HCT116 (cell line): Measurements from ENCODE around the gene STRN3. TPM values are rescaled to one million over a fixed set of nuclear protein-coding genes. Genes with fewer than 3 reads are reported as not detected.

Experiments used
- ATAC-seq: fragments of 200-7000 bp; cut with Tn5 transposase; 2 replicates; pipeline ENCODE4 v1.9.1; 2020; ENCODE audit warnings: mild to moderate bottlenecking, moderate library complexity
- BruUV-seq: library from RNA; stranded (reverse); fragments of 400-500 nt; replicated peaks from 2 replicates; lab custom pipeline; 2021; lab: Mats Ljungman, UMichigan
- CTCF ChIA-PET: fragments of 300-600 bp; sonication (Branson Sonifier 250); formaldehyde crosslinking; loops from one replicate; lab custom pipeline; 2021; ENCODE audit warnings: antibody characterized with exemption; lab: Charles Lee
- POLR2A ChIA-PET: fragments of 300-600, 350-600 bp; sonication (Branson Sonifier 250); formaldehyde crosslinking; loops from one replicate; lab custom pipeline; 2021; ENCODE audit warnings: antibody characterized with exemption; lab: Charles Lee
- RAD21 ChIA-PET, 2 experiments: fragments of 300-600 bp; sonication (Branson Sonifier 250); formaldehyde crosslinking; loops; one replicate each; lab custom pipeline; 2023; ENCODE audit warnings: low total read pairs in 2 of 2; ENCODE audit not compliant: uncharacterized antibody in 2 of 2, unreplicated experiment in 2 of 2, low non-redundant PET in 1 of 2; lab: Charles Lee
- DNase-seq: peaks from one replicate; pipeline ENCODE4 v3.0.0-alpha.2; 2010; ENCODE audit warnings: low read depth, low spot score
- H2AFZ ChIP-seq: fragments of 200-600 bp; shearing (Covaris generic), sonication (generic); 2 replicates; pipeline ENCODE4 v1.6.1; 2017; ENCODE audit warnings: low read depth, mixed run types, mixed read lengths, antibody characterized with exemption, low read length; ENCODE audit not compliant: poor library complexity, severe bottlenecking
- H3K27ac ChIP-seq: 2 replicates; pipeline ENCODE4 v1.5.1; 2012; ENCODE audit warnings: low read depth, low read length
- H3K27me3 ChIP-seq: fragments of 200-600 bp; sonication (generic); 2 replicates; pipeline ENCODE4 v1.6.1; 2016; ENCODE audit warnings: mixed run types, low read length, mixed read lengths; ENCODE audit not compliant: insufficient read depth
- H3K36me3 ChIP-seq, 2 experiments: fragments of 200-500 bp in 1 of 2; fragments of 200-600 bp in 1 of 2; sonication (Bioruptor generic) in 1 of 2; sonication (generic) in 1 of 2; 2 replicates each; pipeline versions ENCODE4 v1.5.1 to v1.6.1; 2014 to 2016; ENCODE audit warnings: low read length in 2 of 2, inconsistent platforms in 1 of 2, mixed read lengths in 1 of 2, mixed run types in 1 of 2; ENCODE audit not compliant: insufficient read depth in 2 of 2, control insufficient read depth in 1 of 2
- H3K4me1 ChIP-seq, 2 experiments: fragments of 200-600 bp in 1 of 2; sonication (generic) in 1 of 2; 2 replicates each; pipeline versions ENCODE4 v1.5.1 to v1.6.1; 2012 to 2017; ENCODE audit warnings: low read length in 2 of 2, inconsistent platforms in 1 of 2, mild to moderate bottlenecking in 1 of 2, mixed read lengths in 1 of 2, mixed run types in 1 of 2, moderate library complexity in 1 of 2; ENCODE audit not compliant: insufficient read depth in 2 of 2, control insufficient read depth in 1 of 2
- H3K4me2 ChIP-seq: fragments of 200-600 bp; sonication (generic); 2 replicates; pipeline ENCODE4 v1.6.1; 2017; ENCODE audit warnings: mixed run types, low read length, mixed read lengths
- H3K4me3 ChIP-seq, 2 experiments: fragments of 200-600 bp in 1 of 2; sonication (generic) in 1 of 2; replicated peaks in 1 of 2; 2 replicates each; pipeline ENCODE4 v1.5.1; 2011 to 2016; ENCODE audit warnings: low read length in 2 of 2, control low read depth in 1 of 2, low read depth in 1 of 2, mild to moderate bottlenecking in 1 of 2, mixed read lengths in 1 of 2, mixed run types in 1 of 2
- H3K79me2 ChIP-seq: fragments of 200-600 bp; sonication (generic); 2 replicates; pipeline ENCODE4 v1.6.1; 2017; ENCODE audit warnings: mild to moderate bottlenecking, mixed run types, low read length, moderate library complexity, mixed read lengths; ENCODE audit not compliant: insufficient read depth
- H3K9ac ChIP-seq: fragments of 200-600 bp; sonication (generic); 2 replicates; pipeline ENCODE4 v1.6.1; 2016; ENCODE audit warnings: low read length, mixed read lengths
- H3K9me2 ChIP-seq: fragments of 200-600 bp; sonication (generic), shearing (Covaris generic); 2 replicates; pipeline ENCODE4 v1.6.1; 2017; ENCODE audit warnings: mixed run types, mild to moderate bottlenecking, moderate library complexity; ENCODE audit not compliant: insufficient read depth
- H3K9me3 ChIP-seq, 2 experiments: fragments of 200-500 bp in 1 of 2; fragments of 200-600 bp in 1 of 2; sonication (Bioruptor generic) in 1 of 2; sonication (generic) in 1 of 2; 2 replicates each; pipeline ENCODE4 v1.6.1; 2014 to 2017; ENCODE audit warnings: low read length in 2 of 2, mixed read lengths in 2 of 2, inconsistent platforms in 1 of 2, low read depth in 1 of 2, mild to moderate bottlenecking in 1 of 2, mixed run types in 1 of 2, moderate library complexity in 1 of 2; ENCODE audit not compliant: control insufficient read depth in 1 of 2, insufficient read depth in 1 of 2
- H4K20me1 ChIP-seq: fragments of 200-600 bp; sonication (generic), shearing (Covaris generic); 2 replicates; pipeline ENCODE4 v1.6.1; 2017; ENCODE audit warnings: mixed run types, mild to moderate bottlenecking, moderate library complexity; ENCODE audit not compliant: insufficient read depth
- CEBPB ChIP-seq: IDR thresholded peaks from 2 replicates; pipeline ENCODE4 v1.6.1; 2012; ENCODE audit warnings: low read depth
- CTCF ChIP-seq, 3 experiments: fragments of 200-600 bp in 1 of 3; sonication (generic) in 1 of 3; IDR thresholded peaks in 2 of 3; conservative IDR thresholded peaks in 1 of 3; 2 replicates each; pipeline ENCODE4 v1.5.1; 2012 to 2017; ENCODE audit warnings: low read depth in 2 of 3, low read length in 2 of 3, antibody characterized with exemption in 1 of 3, borderline replicate concordance in 1 of 3, control low read depth in 1 of 3, mild to moderate bottlenecking in 1 of 3, mixed read lengths in 1 of 3, mixed run types in 1 of 3, moderate library complexity in 1 of 3; ENCODE audit not compliant: insufficient read depth in 1 of 3
- ELF1 ChIP-seq: IDR thresholded peaks from 2 replicates; pipeline ENCODE4 v1.6.1; 2012; ENCODE audit warnings: low read depth, borderline replicate concordance
- EZH2 ChIP-seq: fragments of 200-600 bp; sonication (generic); IDR thresholded peaks from 2 replicates; pipeline ENCODE4 v1.6.1; 2017; ENCODE audit warnings: antibody characterized with exemption, mixed run types
- EZH2phosphoT487 ChIP-seq: fragments of 200-600 bp; IDR thresholded peaks from 2 replicates; pipeline ENCODE4 v1.6.1; 2018; ENCODE audit warnings: antibody characterized with exemption, borderline replicate concordance
- JUND ChIP-seq: IDR thresholded peaks from 2 replicates; pipeline ENCODE4 v1.6.1; 2012
- MAX ChIP-seq: IDR thresholded peaks from 2 replicates; pipeline ENCODE4 v1.6.1; 2012
- RAD21 ChIP-seq: IDR thresholded peaks from 2 replicates; pipeline ENCODE4 v1.6.1; 2012; ENCODE audit warnings: low read depth, mild to moderate bottlenecking
- SIN3A ChIP-seq: IDR thresholded peaks from 2 replicates; pipeline ENCODE4 v1.6.1; 2012; ENCODE audit warnings: low read depth
- SRF ChIP-seq: IDR thresholded peaks from 2 replicates; pipeline ENCODE4 v1.6.1; 2012; ENCODE audit warnings: low read depth
- TCF7L2 ChIP-seq: IDR thresholded peaks from 2 replicates; pipeline ENCODE4 v1.7.0; 2011; ENCODE audit warnings: borderline replicate concordance, inconsistent platforms; ENCODE audit not compliant: insufficient read depth, insufficient read length; ENCODE audit errors: extremely low read depth
- ZBTB33 ChIP-seq: IDR thresholded peaks from 2 replicates; pipeline ENCODE4 v1.6.1; 2011; ENCODE audit warnings: mild to moderate bottlenecking, low read length, moderate library complexity; ENCODE audit not compliant: insufficient replicate concordance; ENCODE audit errors: extremely low read depth
- ZFX ChIP-seq: fragments of 450-650 bp; IDR thresholded peaks from 2 replicates; pipeline ENCODE4 v1.6.1; 2017
- ZNF274 ChIP-seq: fragments of 200-500 bp; sonication (Bioruptor generic); IDR thresholded peaks from 2 replicates; pipeline ENCODE4 v1.6.1; 2014; ENCODE audit warnings: mild to moderate bottlenecking, low read depth, low read length, inconsistent platforms
- intact Hi-C: fragments of 100-400 bp; cut with micrococcal nuclease; formaldehyde crosslinking; loops from 2 replicates; pipeline ENCODE4 v1.10.0; 2022
- total RNA-seq: library from RNA; stranded (reverse); gene quantifications from one replicate; pipeline ENCODE4 v1.2.1, GENCODE V29; 2021; ENCODE audit not compliant: unreplicated experiment

Gene STRN3
- total RNA-seq, 1 experiment from 2014 or later = 43.4 TPM

GRCh38 chr14:31029016-31029970 is 3.1 kb upstream of the STRN3 start:
- ATAC-seq (no peak), DNase-seq (no peak)
- POLR2A ChIA-PET = interaction anchor here (0.7 to 1.6 kb wide), 3 partner anchors 9 to 155 kb away, joined by 3 to 4 read pairs (median 3); no protein-coding TSS in a partner anchor
- Histone ChIP-seq H3K79me2 (peaks cover 35% of the 10 kb centered on the region), H3K9me2 (no peaks in the 10 kb centered on the region; the same call in 1 of the 2 replicates), H3K27me3 (no peaks in the 10 kb centered on the region), H2AFZ (no peak overlapping the region), H3K27ac (peak overlapping the region; percentile 97; the same call in 1 of the 2 replicates), H3K4me1 (peaks cover 65 to 79% of the 10 kb centered on the region in 2 experiments), H3K4me3 (no peak overlapping the region), H3K36me3 (no peaks in the 10 kb centered on the region), H4K20me1 (no peaks in the 10 kb centered on the region), H3K9ac (peak overlapping the region; percentile 9; the same call in 1 of the 2 replicates), H3K9me3 (no peaks in the 10 kb centered on the region), H3K4me2 (peak overlapping the region; percentile 85)
- BruUV-seq = no TSS peak
- CTCF ChIA-PET = no interaction called here
- TF ChIP-seq ELF1 = no peak
- peak; percentile 46 for TF ChIP-seq CEBPB
- no peak for TF ChIP-seq SRF
- intact Hi-C loops = no loop called here
- RAD21 ChIA-PET = no interaction called here

- POLR2A ChIA-PET = interaction anchor here (1.1 to 1.4 kb wide), 3 partner anchors 8 to 16 kb away, joined by 3 read pairs; no protein-coding TSS in a partner anchor
- no peak overlapping the region for H2AFZ ChIP-seq
- ATAC-seq = no peak
- TF ChIP-seq CEBPB (no peak), RAD21 (no peak), ZNF274 (no peak), MAX (no peak), SIN3A (no peak), TCF7L2 (no peak), JUND (no peak), CTCF (IDR thresholded peaks at IDR 0.05 in 2 of 3, conservative IDR thresholded peaks at IDR 0.05 in 1 of 3; ENCODE audit: borderline replicate concordance in 1 of 3, insufficient read depth in 1 of 3, low read depth in 2 of 3, low read length in 2 of 3) (no peak), EZH2 (no peak), ZBTB33 (no peak), EZH2phosphoT487 (no peak), ZFX (no peak)
Observed at GRCh38 chr14:31027847-31028246, 1.7 kb upstream of the STRN3 start.

More at GRCh38 chr14:31027847-31028246, 1.7 kb upstream of the STRN3 start:
- peak overlapping the region; percentile 97 for H3K9ac ChIP-seq
- ChIA-PET RAD21 (interaction anchor here in 1 of 2 experiments (0.7 kb wide), 1 partner anchor 10 kb away, joined by 3 read pairs; no protein-coding TSS in a partner anchor), CTCF (no interaction called here)
- H3K4me3 ChIP-seq = peak overlapping the region; percentile 80 to 91
- H3K9me3 ChIP-seq = no peaks in the 10 kb centered on the region
- H3K27ac ChIP-seq = peak overlapping the region; percentile 97
- H3K36me3 ChIP-seq = peaks cover 0 to under 1% of the 10 kb centered on the region in 2 experiments; a peak in 2 of 4 replicates
- H3K79me2 ChIP-seq = peaks cover 48% of the 10 kb centered on the region
- H3K4me1 ChIP-seq = peaks cover 59 to 67% of the 10 kb centered on the region in 2 experiments
- H3K27me3 ChIP-seq = no peaks in the 10 kb centered on the region
- no peak for DNase-seq
- H4K20me1 ChIP-seq = no peaks in the 10 kb centered on the region
- BruUV-seq = no TSS peak
- H3K4me2 ChIP-seq = peak overlapping the region; percentile 85
- intact Hi-C loops = loop anchor here (2.0 kb wide), 1 partner anchor 55 kb away; no protein-coding TSS in a partner anchor
- no peaks in the 10 kb centered on the region; the same call in 1 of the 2 replicates for H3K9me2 ChIP-seq
